IMR-90 (cell line): ENCODE results near the gene HAUS7. TPM values are rescaled to one million over a fixed set of nuclear protein-coding genes. Genes with fewer than 3 reads are reported as not detected.

Source experiments
- ATAC-seq: fragments of 200-7000 bp; cut with Tn5 transposase; 2 replicates; pipeline ENCODE4 v1.9.1; 2020; ENCODE audit warnings: low read depth, mild to moderate bottlenecking, moderate library complexity
- BruUV-seq: library from RNA; stranded (reverse); fragments of 400-500 nt; replicated peaks from 2 replicates; lab custom pipeline; 2021; lab: Mats Ljungman, UMichigan
- CTCF ChIA-PET: fragments of 300-600 bp; formaldehyde crosslinking; extraction: SDS; loops from one replicate; lab custom pipeline; 2021; ENCODE audit warnings: antibody characterized with exemption; lab: Yijun Ruan, JAX
- POLR2A ChIA-PET: fragments of 300-600 bp; sonication (Branson Sonifier 250); formaldehyde crosslinking; loops from one replicate; lab custom pipeline; 2022; ENCODE audit warnings: antibody characterized with exemption; ENCODE audit not compliant: unreplicated experiment; lab: Charles Lee
- DNase-seq: peaks from one replicate; pipeline ENCODE4 v3.0.0; 2013
- H2AFZ ChIP-seq: replicated peaks from 2 replicates; pipeline ENCODE3; 2013; ENCODE audit warnings: low read length, mild to moderate bottlenecking; ENCODE audit not compliant: poor library complexity
- H2AK5ac ChIP-seq: 2 replicates; pipeline ENCODE4 v1.6.1; 2013; ENCODE audit warnings: low read depth, low read length, inconsistent platforms
- H2AK9ac ChIP-seq: replicated peaks from 2 replicates; pipeline ENCODE3; 2013; ENCODE audit warnings: mild to moderate bottlenecking, low read depth, low read length, moderate library complexity; ENCODE audit not compliant: poor library complexity
- H2BK120ac ChIP-seq: 2 replicates; pipeline ENCODE4 v1.6.1; 2013; ENCODE audit warnings: low read depth, low read length, inconsistent platforms
- H2BK15ac ChIP-seq: 3 replicates; pipeline ENCODE4 v1.6.1; 2013; ENCODE audit warnings: low read depth, low read length, inconsistent platforms
- H2BK20ac ChIP-seq: 2 replicates; pipeline ENCODE4 v1.6.1; 2013; ENCODE audit warnings: low read depth, mild to moderate bottlenecking, inconsistent platforms, low read length, moderate library complexity
- H2BK5ac ChIP-seq: 2 replicates; pipeline ENCODE4 v1.6.1; 2013; ENCODE audit warnings: mild to moderate bottlenecking, low read depth, low read length, inconsistent platforms; ENCODE audit not compliant: poor library complexity, severe bottlenecking
- H3K14ac ChIP-seq: replicated peaks from 2 replicates; pipeline ENCODE4 v1.6.1; 2013; ENCODE audit warnings: low read depth, low read length, inconsistent platforms
- H3K18ac ChIP-seq: 2 replicates; pipeline ENCODE4 v1.6.1; 2013; ENCODE audit warnings: low read depth, low read length, control low read depth
- H3K23ac ChIP-seq: 2 replicates; pipeline ENCODE4 v1.6.1; 2013; ENCODE audit warnings: low read depth, low read length, inconsistent platforms
- H3K27ac ChIP-seq: 2 replicates; pipeline ENCODE4 v1.5.1; 2013; ENCODE audit warnings: mild to moderate bottlenecking, control low read depth, low read length; ENCODE audit not compliant: insufficient read depth
- H3K27me3 ChIP-seq: 2 replicates; pipeline ENCODE4 v1.6.1; 2013; ENCODE audit warnings: low read length; ENCODE audit not compliant: control insufficient read depth, insufficient read depth
- H3K36me3 ChIP-seq: 2 replicates; pipeline ENCODE4 v1.6.1; 2013; ENCODE audit warnings: low read length, mixed read lengths; ENCODE audit not compliant: control insufficient read depth, insufficient read depth
- H3K4ac ChIP-seq: 2 replicates; pipeline ENCODE4 v1.6.1; 2013; ENCODE audit warnings: low read depth, low read length, inconsistent platforms
- H3K4me1 ChIP-seq: 2 replicates; pipeline ENCODE4 v1.6.1; 2013; ENCODE audit warnings: low read length, mixed read lengths; ENCODE audit not compliant: control insufficient read depth, insufficient read depth
- H3K4me2 ChIP-seq: 2 replicates; pipeline ENCODE4 v1.6.1; 2013; ENCODE audit warnings: low read depth, mild to moderate bottlenecking, control low read depth, low read length, moderate library complexity
- H3K4me3 ChIP-seq: 2 replicates; pipeline ENCODE4 v1.5.1; 2013; ENCODE audit warnings: low read depth, mild to moderate bottlenecking, control low read depth, low read length, moderate library complexity; ENCODE audit not compliant: insufficient read depth
- H3K56ac ChIP-seq: 2 replicates; pipeline ENCODE4 v1.6.1; 2013; ENCODE audit warnings: low read length, inconsistent platforms; ENCODE audit not compliant: insufficient read depth; ENCODE audit errors: extremely low read depth
- H3K79me1 ChIP-seq, 2 experiments: 2 replicates each; pipeline ENCODE4 v1.6.1; 2013; ENCODE audit warnings: low read length in 2 of 2, inconsistent platforms in 1 of 2, low read depth in 1 of 2
- H3K9ac ChIP-seq: 2 replicates; pipeline ENCODE4 v1.6.1; 2013; ENCODE audit warnings: low read depth, low read length, control low read depth
- H3K9me1 ChIP-seq: 2 replicates; pipeline ENCODE4 v1.6.1; 2013; ENCODE audit warnings: low read length, inconsistent platforms; ENCODE audit not compliant: insufficient read depth
- H3K9me3 ChIP-seq: 2 replicates; pipeline ENCODE4 v1.6.1; 2013; ENCODE audit warnings: low read length; ENCODE audit not compliant: control insufficient read depth, insufficient read depth
- H4K20me1 ChIP-seq: 2 replicates; pipeline ENCODE4 v1.6.1; 2013; ENCODE audit warnings: low read length, inconsistent platforms; ENCODE audit not compliant: insufficient read depth
- H4K5ac ChIP-seq: 2 replicates; pipeline ENCODE4 v1.6.1; 2013; ENCODE audit warnings: mild to moderate bottlenecking, low read depth, low read length, control low read depth
- H4K8ac ChIP-seq, 2 experiments: 2 replicates each; pipeline ENCODE4 v1.6.1; 2013; ENCODE audit warnings: low read depth in 2 of 2, low read length in 2 of 2, control low read depth in 1 of 2, inconsistent platforms in 1 of 2
- H4K91ac ChIP-seq: 2 replicates; pipeline ENCODE4 v1.6.1; 2013; ENCODE audit warnings: low read depth, low read length, inconsistent platforms; ENCODE audit not compliant: insufficient read depth
- BHLHE40 ChIP-seq: fragments of 150-350 bp; IDR thresholded peaks from 2 replicates; pipeline ENCODE4 v1.6.1; 2016; ENCODE audit warnings: mild to moderate bottlenecking, low read depth, low read length
- CEBPB ChIP-seq: IDR thresholded peaks from 2 replicates; pipeline ENCODE4 v1.6.1; 2012; ENCODE audit warnings: low read depth, low read length, improper control_type of control experiment
- RAD21 ChIP-seq: IDR thresholded peaks from 2 replicates; pipeline ENCODE4 v1.6.1; 2012; ENCODE audit warnings: low read length, improper control_type of control experiment
- WGBS, 2 experiments: methylation state at CpG; one replicate each; pipeline versions ENCODE4 v1.1.5 to v1.1.7; 2013; ENCODE audit warnings: missing lambda C conversion rate in 2 of 2; ENCODE audit not compliant: insufficient read length in 1 of 2; ENCODE audit errors: extremely low coverage in 2 of 2; 5-methylcytosine and 5-hydroxymethylcytosine counted together
- dilution Hi-C: fragments of 300-500 bp; cut with HindIII; formaldehyde crosslinking; loops from one replicate; pipeline ENCODE4 v1.14.3; 2018; ENCODE audit warnings: low sequenced_read_pairs; ENCODE audit not compliant: unreplicated experiment
- in situ Hi-C: fragments of 300-500 bp; cut with MboI; formaldehyde crosslinking; loops from 3 replicates; pipeline ENCODE4 v1.14.3; 2019; ENCODE audit warnings: low sequenced_read_pairs, inconsistent platforms, mixed read lengths
- intact Hi-C: fragments of 100-400 bp; cut with micrococcal nuclease; formaldehyde crosslinking; loops from 2 replicates; pipeline ENCODE4 v1.10.0; 2022
- polyA plus RNA-seq, 3 experiments: library from polyadenylated mRNA; depleted of rRNA; stranded (reverse); fragments of >200 nt; gene quantifications; 2 replicates each; pipeline ENCODE4 v1.2.3, GENCODE V29; 2012; ENCODE audit warnings: low replicate concordance in 1 of 3
- total RNA-seq: library from RNA; depleted of rRNA; stranded (reverse); fragments of >200 nt; gene quantifications from 2 replicates; pipeline ENCODE4 v1.2.3, GENCODE V29; 2012
- TF ChIP-seq, protein P1 (sequence below): fragments of 150-350 bp; IDR thresholded peaks from 2 replicates; pipeline ENCODE4 v1.6.1; 2017; ENCODE audit warnings: mild to moderate bottlenecking, antibody characterized with exemption, low read length, low read depth

The HAUS7 gene
- total and polyA plus RNA-seq, 2 of the 4 experiments (the other 2 are of a cell fraction), result 10.8 to 25.9 TPM

DNA sequence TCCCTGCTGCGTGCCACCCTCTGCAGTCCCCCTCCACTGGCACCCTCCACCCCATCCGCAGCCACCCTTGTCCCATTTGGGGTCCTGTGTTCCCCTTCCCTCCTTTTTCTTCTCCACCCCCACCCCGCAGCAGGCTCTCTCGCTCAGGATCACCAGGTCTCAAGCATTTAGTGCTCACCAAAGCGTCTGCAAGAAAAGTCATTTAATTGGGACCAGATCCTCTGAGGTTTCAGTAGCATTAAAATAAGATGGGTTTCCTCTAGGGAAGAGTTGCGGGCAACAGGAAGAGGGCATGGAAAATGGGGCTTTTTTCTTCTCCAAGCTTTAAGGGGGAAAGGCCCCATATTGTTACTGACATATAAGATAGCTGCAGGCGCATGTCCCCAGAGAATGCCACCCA is 4.9 kb upstream of the HAUS7 start:
- no peak overlapping the region; the same call in 1 of the 2 replicates for H3K4me2 ChIP-seq
- peaks cover 23% of the 10 kb centered on the region for H3K9me1 ChIP-seq
- DNase-seq, result no peak
- CTCF ChIA-PET, result no interaction called here
- H3K4ac ChIP-seq, result peak overlapping the region; percentile 72
- H3K9ac ChIP-seq, result no peak overlapping the region
- WGBS, 2 experiments, result 79% methylated on average over 3 of the region's 7 CpGs; no CpG with 5 or more reads in 1 of the 2 experiments
- peak overlapping the region; percentile 43 for H3K18ac ChIP-seq
- no peaks in the 10 kb centered on the region for H3K36me3 ChIP-seq
- H4K8ac ChIP-seq, result peak overlapping the region; percentile 68 to 84; a peak in 2 of 4 replicates
- no peaks in the 10 kb centered on the region for H3K9me3 ChIP-seq
- no peak for ATAC-seq
- intact Hi-C loops, result no loop called here
- no TSS peak for BruUV-seq
- POLR2A ChIA-PET, result no interaction called here
- H2AFZ ChIP-seq, result peak overlapping the region; percentile 79
- H2BK15ac ChIP-seq, result peak overlapping the region; percentile 50; the same call in 1 of the 3 replicates
- no peak overlapping the region for H3K4me3 ChIP-seq
- peak overlapping the region; percentile 59 for H2AK5ac ChIP-seq
- peak overlapping the region; percentile 92 for H2AK9ac ChIP-seq
- TF ChIP-seq CEBPB, result no peak
- TF ChIP-seq BHLHE40, result no peak
- no peak for TF ChIP-seq RAD21
- TF ChIP-seq, protein P1, sequence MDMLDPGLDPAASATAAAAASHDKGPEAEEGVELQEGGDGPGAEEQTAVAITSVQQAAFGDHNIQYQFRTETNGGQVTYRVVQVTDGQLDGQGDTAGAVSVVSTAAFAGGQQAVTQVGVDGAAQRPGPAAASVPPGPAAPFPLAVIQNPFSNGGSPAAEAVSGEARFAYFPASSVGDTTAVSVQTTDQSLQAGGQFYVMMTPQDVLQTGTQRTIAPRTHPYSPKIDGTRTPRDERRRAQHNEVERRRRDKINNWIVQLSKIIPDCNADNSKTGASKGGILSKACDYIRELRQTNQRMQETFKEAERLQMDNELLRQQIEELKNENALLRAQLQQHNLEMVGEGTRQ, result no peak
- H2BK5ac ChIP-seq, result peak overlapping the region; percentile 31
- peaks cover 33% of the 10 kb centered on the region for H3K4me1 ChIP-seq
- H3K14ac ChIP-seq, result no peak overlapping the region
- dilution Hi-C loops, result no loop called here
- H3K79me1 ChIP-seq, result peaks cover 0 to 5% of the 10 kb centered on the region in 2 experiments; a peak in 1 of 4 replicates
- no peak overlapping the region for H3K23ac ChIP-seq
- H4K91ac ChIP-seq, result peak overlapping the region; percentile 21; the same call in 1 of the 2 replicates
- H4K5ac ChIP-seq, result peak overlapping the region; percentile 77
- in situ Hi-C loops, result no loop called here
- no peak overlapping the region for H3K27ac ChIP-seq
- no peaks in the 10 kb centered on the region for H4K20me1 ChIP-seq
- H2BK20ac ChIP-seq, result 0 out of 2 replicates have a peak overlapping the region, but pooled peaks have one; percentile 10
- no peaks in the 10 kb centered on the region for H3K27me3 ChIP-seq
- H2BK120ac ChIP-seq, result peak overlapping the region; percentile 99
- H3K56ac ChIP-seq, result no peak overlapping the region
